Measurements from ENCODE around the gene TMEM108.

TMEM108 gene

GRCh38 chr3:133303430-133303829, 265.2 kb downstream of the TMEM108 start:
- H3K9me3 ChIP-seq (ENCODE audit: insufficient read depth, low read depth, low read length): no peaks in the 10 kb centered on the region
- no peak overlapping the region for H3K4me3 ChIP-seq (ENCODE audit: low read length)
- H3K27ac ChIP-seq (ENCODE audit: low read length): no peak overlapping the region

DNA sequence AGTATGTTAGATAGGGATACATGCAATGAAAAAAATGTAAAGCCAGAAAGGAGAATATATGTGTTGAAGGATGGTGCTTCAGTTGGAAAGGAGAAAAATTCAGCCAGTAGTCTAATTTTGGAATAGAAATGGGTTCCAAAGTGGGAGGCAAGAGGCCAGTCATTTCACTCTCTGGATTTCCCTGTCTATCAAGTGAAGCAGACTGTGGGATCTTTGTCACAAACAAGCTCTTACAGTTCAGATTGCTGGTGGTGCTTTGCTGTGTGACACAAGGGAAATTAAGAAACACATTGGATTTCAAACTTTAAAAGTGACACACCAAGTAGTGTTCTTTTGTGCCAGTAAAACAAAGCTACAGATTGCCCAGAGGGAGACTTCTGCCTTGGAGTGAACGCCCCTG, 279.7 kb downstream of the TMEM108 start:
- Histone ChIP-seq H3K36me3 (ENCODE audit: insufficient read depth, low read depth, low read length) (no peaks in the 10 kb centered on the region), H3K9me3 (ENCODE audit: insufficient read depth, low read depth, low read length) (no peaks in the 10 kb centered on the region)

More at GRCh38 chr3:133303430-133303829, 265.2 kb downstream of the TMEM108 start:
- no peaks in the 10 kb centered on the region for H3K4me1 ChIP-seq (ENCODE audit: insufficient read depth, low read length)
- H3K27me3 ChIP-seq (ENCODE audit: insufficient read depth, low read length): no peaks in the 10 kb centered on the region
- H3K36me3 ChIP-seq (ENCODE audit: insufficient read depth, low read depth, low read length): no peaks in the 10 kb centered on the region
- H3K9ac ChIP-seq (ENCODE audit: low read depth, low read length): no peak overlapping the region

GRCh38 chr3:133328373-133328772, 290.2 kb downstream of the TMEM108 start:
- Histone ChIP-seq H3K4me1 (ENCODE audit: insufficient read depth, low read length) (peaks cover 16% of the 10 kb centered on the region; the same call in 1 of the 2 replicates), H3K9me3 (ENCODE audit: insufficient read depth, low read depth, low read length) (no peaks in the 10 kb centered on the region), H3K9ac (ENCODE audit: low read depth, low read length) (no peak overlapping the region), H3K27me3 (ENCODE audit: insufficient read depth, low read length) (no peaks in the 10 kb centered on the region), H3K27ac (ENCODE audit: low read length) (no peak overlapping the region), H3K36me3 (ENCODE audit: insufficient read depth, low read depth, low read length) (no peaks in the 10 kb centered on the region), H3K4me3 (ENCODE audit: low read length) (no peak overlapping the region)

More for the DNA sequence above, 279.7 kb downstream of the TMEM108 start:
- no peak overlapping the region for H3K9ac ChIP-seq (ENCODE audit: low read depth, low read length)
- H3K27ac ChIP-seq (ENCODE audit: low read length): no peak overlapping the region
- H3K4me1 ChIP-seq (ENCODE audit: insufficient read depth, low read length): no peaks in the 10 kb centered on the region; the same call in 1 of the 2 replicates
- H3K27me3 ChIP-seq (ENCODE audit: insufficient read depth, low read length): no peaks in the 10 kb centered on the region
- H3K4me3 ChIP-seq (ENCODE audit: low read length): no peak overlapping the region

DNA sequence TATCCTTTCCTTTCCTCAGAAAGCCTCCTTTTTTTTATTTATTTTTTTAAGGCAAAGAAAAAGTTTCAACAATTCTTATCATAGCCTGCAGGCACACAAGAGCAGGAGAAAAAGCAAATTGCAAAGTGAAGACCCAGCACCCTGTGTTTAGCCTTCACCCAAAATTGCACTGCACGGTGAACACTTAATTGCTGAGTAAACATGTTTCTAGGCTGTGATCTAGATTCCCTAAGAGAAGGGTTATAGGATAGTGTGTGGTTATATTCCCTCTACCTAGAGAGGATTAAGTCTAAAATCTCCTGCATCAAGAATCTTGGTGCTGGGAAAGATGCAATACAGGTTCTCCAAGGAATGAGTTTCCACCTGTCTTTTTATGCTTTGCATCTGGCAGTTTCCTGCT, 291.4 kb downstream of the TMEM108 start:
- Histone ChIP-seq H3K4me1 (ENCODE audit: insufficient read depth, low read length) (peaks cover 16% of the 10 kb centered on the region; the same call in 1 of the 2 replicates), H3K4me3 (ENCODE audit: low read length) (no peak overlapping the region; the same call in 1 of the 2 replicates), H3K9ac (ENCODE audit: low read depth, low read length) (no peak overlapping the region; the same call in 1 of the 2 replicates), H3K9me3 (ENCODE audit: insufficient read depth, low read depth, low read length) (no peaks in the 10 kb centered on the region), H3K36me3 (ENCODE audit: insufficient read depth, low read depth, low read length) (no peaks in the 10 kb centered on the region), H3K27ac (ENCODE audit: low read length) (no peak overlapping the region), H3K27me3 (ENCODE audit: insufficient read depth, low read length) (no peaks in the 10 kb centered on the region)

DNA sequence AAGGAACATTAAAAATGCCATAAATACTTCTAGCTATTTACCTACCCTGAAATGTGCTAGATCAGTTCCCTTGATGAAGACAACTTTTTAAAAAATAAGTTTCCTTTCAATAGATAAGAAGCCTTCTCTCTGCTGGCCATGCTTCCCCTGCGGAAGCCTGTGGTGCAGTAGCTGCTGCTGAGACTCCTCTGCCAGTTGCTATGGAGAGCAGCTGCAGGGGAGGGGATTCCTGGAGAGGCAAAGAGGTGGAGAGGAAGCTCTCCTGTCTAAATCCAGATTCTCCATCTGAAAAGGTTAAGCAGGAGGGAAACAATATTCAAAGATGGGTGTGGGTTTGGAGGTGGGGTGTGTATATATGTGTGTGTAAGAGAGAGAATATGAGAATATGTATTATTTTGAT, 291.9 kb downstream of the TMEM108 start:
- no peak overlapping the region for H3K9ac ChIP-seq (ENCODE audit: low read depth, low read length)
- H3K9me3 ChIP-seq (ENCODE audit: insufficient read depth, low read depth, low read length): no peaks in the 10 kb centered on the region
- H3K27ac ChIP-seq (ENCODE audit: low read length): no peak overlapping the region
- no peak overlapping the region; the same call in 1 of the 2 replicates for H3K4me3 ChIP-seq (ENCODE audit: low read length)
- peaks cover 16% of the 10 kb centered on the region; the same call in 1 of the 2 replicates for H3K4me1 ChIP-seq (ENCODE audit: insufficient read depth, low read length)
- no peaks in the 10 kb centered on the region for H3K36me3 ChIP-seq (ENCODE audit: insufficient read depth, low read depth, low read length)
- H3K27me3 ChIP-seq (ENCODE audit: insufficient read depth, low read length): no peaks in the 10 kb centered on the region

GRCh38 chr3:133330522-133330921, 292.3 kb downstream of the TMEM108 start:
- H3K9me3 ChIP-seq (ENCODE audit: insufficient read depth, low read depth, low read length): no peaks in the 10 kb centered on the region
- H3K9ac ChIP-seq (ENCODE audit: low read depth, low read length): no peak overlapping the region
- no peaks in the 10 kb centered on the region for H3K36me3 ChIP-seq (ENCODE audit: insufficient read depth, low read depth, low read length)
- H3K27ac ChIP-seq (ENCODE audit: low read length): no peak overlapping the region
- H3K4me3 ChIP-seq (ENCODE audit: low read length): no peak overlapping the region
- H3K4me1 ChIP-seq (ENCODE audit: insufficient read depth, low read length): peaks cover 16% of the 10 kb centered on the region; the same call in 1 of the 2 replicates
- no peaks in the 10 kb centered on the region for H3K27me3 ChIP-seq (ENCODE audit: insufficient read depth, low read length)

- Histone ChIP-seq H3K27ac (ENCODE audit: low read length) (no peak overlapping the region), H3K9ac (ENCODE audit: low read depth, low read length) (no peak overlapping the region), H3K4me3 (ENCODE audit: low read length) (no peak overlapping the region), H3K9me3 (ENCODE audit: insufficient read depth, low read depth, low read length) (no peaks in the 10 kb centered on the region; the same call in 1 of the 2 replicates), H3K27me3 (ENCODE audit: insufficient read depth, low read length) (no peaks in the 10 kb centered on the region), H3K36me3 (ENCODE audit: insufficient read depth, low read depth, low read length) (no peaks in the 10 kb centered on the region), H3K4me1 (ENCODE audit: insufficient read depth, low read length) (no peaks in the 10 kb centered on the region; the same call in 1 of the 2 replicates)
Measured at GRCh38 chr3:133354721-133355120, 316.5 kb downstream of the TMEM108 start.

DNA sequence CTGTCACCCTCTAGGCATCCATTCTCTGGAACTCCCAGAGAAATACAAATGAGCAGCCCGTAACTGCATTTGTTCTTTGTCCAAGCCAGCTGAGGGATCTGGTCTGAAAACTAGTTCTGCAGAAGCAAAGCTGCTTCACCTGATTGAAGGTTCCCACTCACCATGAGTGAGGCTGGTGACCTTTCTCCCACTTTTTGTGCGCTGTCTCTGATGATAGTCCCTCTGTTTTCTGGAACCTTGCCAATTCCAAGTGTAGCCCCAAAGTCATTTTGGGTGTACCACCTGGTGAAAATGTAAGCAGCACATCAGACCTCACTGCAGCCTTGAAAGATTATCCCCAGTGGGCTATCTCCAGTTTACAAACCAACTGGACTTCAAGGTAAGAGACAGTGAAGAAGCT, 322.3 kb downstream of the TMEM108 start:
- Histone ChIP-seq H3K27me3 (ENCODE audit: insufficient read depth, low read length) (no peaks in the 10 kb centered on the region), H3K9ac (ENCODE audit: low read depth, low read length) (no peak overlapping the region), H3K36me3 (ENCODE audit: insufficient read depth, low read depth, low read length) (no peaks in the 10 kb centered on the region), H3K27ac (ENCODE audit: low read length) (no peak overlapping the region), H3K4me1 (ENCODE audit: insufficient read depth, low read length) (peaks cover 6% of the 10 kb centered on the region; the same call in 1 of the 2 replicates), H3K9me3 (ENCODE audit: insufficient read depth, low read depth, low read length) (no peaks in the 10 kb centered on the region; the same call in 1 of the 2 replicates), H3K4me3 (ENCODE audit: low read length) (no peak overlapping the region)

DNA sequence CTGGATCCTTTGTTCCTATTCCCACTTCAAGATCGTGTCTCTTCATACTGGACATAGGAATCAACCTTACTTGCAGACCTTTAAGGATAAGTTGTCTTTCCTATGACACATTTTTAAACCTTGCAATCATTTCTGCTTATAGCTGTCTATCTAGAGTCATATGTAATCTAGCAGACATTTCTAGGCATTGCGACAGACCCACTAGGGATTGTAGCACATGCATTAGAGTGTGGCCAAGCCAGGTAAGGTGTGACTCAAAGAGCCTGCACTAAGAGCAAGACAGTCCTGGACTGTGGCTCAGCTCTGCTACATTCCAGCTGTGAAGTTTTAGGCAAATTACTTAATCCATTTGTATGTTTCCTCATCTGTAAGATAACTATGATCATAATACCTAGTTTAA, 322.8 kb downstream of the TMEM108 start:
- Histone ChIP-seq H3K4me3 (ENCODE audit: low read length) (no peak overlapping the region), H3K27me3 (ENCODE audit: insufficient read depth, low read length) (no peaks in the 10 kb centered on the region), H3K4me1 (ENCODE audit: insufficient read depth, low read length) (peaks cover 6% of the 10 kb centered on the region; the same call in 1 of the 2 replicates), H3K9ac (ENCODE audit: low read depth, low read length) (no peak overlapping the region), H3K9me3 (ENCODE audit: insufficient read depth, low read depth, low read length) (no peaks in the 10 kb centered on the region; the same call in 1 of the 2 replicates), H3K36me3 (ENCODE audit: insufficient read depth, low read depth, low read length) (no peaks in the 10 kb centered on the region), H3K27ac (ENCODE audit: low read length) (no peak overlapping the region)

DNA sequence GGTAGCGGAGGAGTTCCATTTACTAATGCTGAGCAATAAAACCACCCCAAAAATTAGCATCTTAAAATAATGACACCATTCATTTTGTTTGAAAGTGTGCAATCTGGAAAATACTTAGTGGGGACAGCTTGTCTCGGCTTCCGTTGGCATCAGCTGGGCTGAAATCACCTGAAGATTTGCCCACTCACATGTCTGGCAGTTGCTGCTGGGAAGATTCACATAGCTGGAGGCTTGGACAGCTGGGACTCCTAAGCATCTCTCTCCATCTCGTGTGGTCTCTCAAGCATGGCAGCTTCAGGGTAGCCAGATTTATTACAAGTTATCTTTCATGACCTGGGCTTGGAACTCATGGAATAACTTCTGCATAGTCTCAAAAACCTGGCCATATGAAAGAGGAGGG, 323.2 kb downstream of the TMEM108 start:
- H3K9ac ChIP-seq (ENCODE audit: low read depth, low read length): no peak overlapping the region
- H3K4me3 ChIP-seq (ENCODE audit: low read length): no peak overlapping the region
- no peaks in the 10 kb centered on the region for H3K36me3 ChIP-seq (ENCODE audit: insufficient read depth, low read depth, low read length)
- no peaks in the 10 kb centered on the region for H3K27me3 ChIP-seq (ENCODE audit: insufficient read depth, low read length)
- no peak overlapping the region for H3K27ac ChIP-seq (ENCODE audit: low read length)
- no peaks in the 10 kb centered on the region; the same call in 1 of the 2 replicates for H3K9me3 ChIP-seq (ENCODE audit: insufficient read depth, low read depth, low read length)
- H3K4me1 ChIP-seq (ENCODE audit: insufficient read depth, low read length): peaks cover 6% of the 10 kb centered on the region; the same call in 1 of the 2 replicates

GRCh38 chr3:133362539-133362938, 324.3 kb downstream of the TMEM108 start:
- no peak overlapping the region for H3K9ac ChIP-seq (ENCODE audit: low read depth, low read length)
- H3K27ac ChIP-seq (ENCODE audit: low read length): no peak overlapping the region
- H3K36me3 ChIP-seq (ENCODE audit: insufficient read depth, low read depth, low read length): no peaks in the 10 kb centered on the region
- no peak overlapping the region for H3K4me3 ChIP-seq (ENCODE audit: low read length)
- H3K4me1 ChIP-seq (ENCODE audit: insufficient read depth, low read length): peaks cover 6% of the 10 kb centered on the region; the same call in 1 of the 2 replicates
- no peaks in the 10 kb centered on the region for H3K27me3 ChIP-seq (ENCODE audit: insufficient read depth, low read length)
- no peaks in the 10 kb centered on the region for H3K9me3 ChIP-seq (ENCODE audit: insufficient read depth, low read depth, low read length)

- Histone ChIP-seq H3K9me3 (ENCODE audit: insufficient read depth, low read depth, low read length) (no peaks in the 10 kb centered on the region), H3K27me3 (ENCODE audit: insufficient read depth, low read length) (no peaks in the 10 kb centered on the region), H3K27ac (ENCODE audit: low read length) (no peak overlapping the region), H3K9ac (ENCODE audit: low read depth, low read length) (no peak overlapping the region), H3K36me3 (ENCODE audit: insufficient read depth, low read depth, low read length) (no peaks in the 10 kb centered on the region), H3K4me1 (ENCODE audit: insufficient read depth, low read length) (peaks cover 6% of the 10 kb centered on the region; the same call in 1 of the 2 replicates), H3K4me3 (ENCODE audit: low read length) (no peak overlapping the region)
Measured at GRCh38 chr3:133364704-133365103, 326.5 kb downstream of the TMEM108 start.

Measured in iPS-20b (cell line).